K562 (cell line): ENCODE results near the gene MROH8. TPM values are rescaled to one million over a fixed set of nuclear protein-coding genes. Genes with fewer than 3 reads are reported as not detected.

Source experiments
- ARID3A ChIP-seq: IDR thresholded peaks from 2 replicates; pipeline ENCODE4 v1.6.1; 2012; ENCODE audit warnings: low read depth, low read length, improper control_type of control experiment, borderline replicate concordance
- ATF3 ChIP-seq, 2 experiments: fragments of 450-650 bp in 1 of 2; sonication (generic) in 1 of 2; formaldehyde crosslinking in 1 of 2; IDR thresholded peaks in 1 of 2; conservative IDR thresholded peaks in 1 of 2; 2 replicates each; pipeline versions ENCODE4 v1.6.1 to v1.8.1; 2016 to 2023; ENCODE audit warnings: mild to moderate bottlenecking in 2 of 2, moderate library complexity in 2 of 2, inconsistent platforms in 1 of 2, missing genetic modification reagents in 1 of 2
- CEBPB ChIP-seq: fragments of 450-650 bp; IDR thresholded peaks from 2 replicates; pipeline ENCODE4 v1.6.1; 2016; ENCODE audit warnings: missing genetic modification characterization, missing compliant biosample characterization
- CEBPG ChIP-seq, 3 experiments: fragments of 200-800 bp in 1 of 3; sonication (Bioruptor generic) in 1 of 3; sonication (generic) in 1 of 3; formaldehyde crosslinking in 1 of 3; IDR thresholded peaks in 2 of 3; conservative IDR thresholded peaks in 1 of 3; 2 replicates each; pipeline versions ENCODE4 v1.6.1 to v1.8.0; 2016 to 2022; ENCODE audit warnings: missing compliant biosample characterization in 2 of 3, missing genetic modification characterization in 2 of 3, mild to moderate bottlenecking in 1 of 3, missing genetic modification reagents in 1 of 3
- CHCHD3 ChIP-seq: fragments of 250-450 bp; sonication (Bioruptor Pico); IDR thresholded peaks from 2 replicates; pipeline ENCODE4 v2.1.2; 2022; ENCODE audit warnings: mild to moderate bottlenecking
- GMEB1 ChIP-seq: fragments of 250-450 bp; sonication (Bioruptor Pico); IDR thresholded peaks from 2 replicates; pipeline ENCODE4 v1.4.0; 2020; ENCODE audit warnings: mild to moderate bottlenecking
- ILF3 ChIP-seq: fragments of 450-650 bp; IDR thresholded peaks from 2 replicates; pipeline ENCODE4 v1.6.1; 2018; ENCODE audit warnings: antibody characterized with exemption, mild to moderate bottlenecking, moderate library complexity, borderline replicate concordance
- ILK ChIP-seq: fragments of 450-650 bp; IDR thresholded peaks from 2 replicates; pipeline ENCODE4 v1.6.1; 2016; ENCODE audit warnings: missing genetic modification characterization, low read depth, mild to moderate bottlenecking, missing compliant biosample characterization, moderate library complexity, borderline replicate concordance
- POLR3A ChIP-seq: IDR thresholded peaks from 2 replicates; pipeline ENCODE4 v1.6.1; 2011; ENCODE audit warnings: borderline replicate concordance, mild to moderate bottlenecking, moderate library complexity; ENCODE audit not compliant: insufficient read length, insufficient read depth; ENCODE audit errors: extremely low read depth
- RAD21 ChIP-seq, 2 experiments: fragments of 250-450 bp in 1 of 2; fragments of 450-650 bp in 1 of 2; sonication (Bioruptor Pico) in 1 of 2; formaldehyde crosslinking in 1 of 2; IDR thresholded peaks in 1 of 2; conservative IDR thresholded peaks in 1 of 2; 2 replicates each; pipeline versions ENCODE4 v1.4.0 to v1.8.0; 2020 to 2022; ENCODE audit warnings: mild to moderate bottlenecking in 2 of 2, moderate library complexity in 1 of 2
- RFX7 ChIP-seq: fragments of 250-450 bp; sonication (Bioruptor Pico); IDR thresholded peaks from 2 replicates; pipeline ENCODE4 v1.5.1; 2021; ENCODE audit warnings: mild to moderate bottlenecking
- RNF2 ChIP-seq: sonication (generic); IDR thresholded peaks from 2 replicates; pipeline ENCODE4 v1.6.1; 2016
- SIRT6 ChIP-seq: IDR thresholded peaks from one replicate; pipeline ENCODE4 v1.6.1; 2012; ENCODE audit warnings: low read depth, mild to moderate bottlenecking, control low read depth, inconsistent platforms, low read length, moderate library complexity
- SPI1 ChIP-seq: IDR thresholded peaks from 2 replicates; pipeline ENCODE4 v1.6.1; 2011; ENCODE audit warnings: low read depth, low read length, control low read depth, borderline replicate concordance
- TFAP4 ChIP-seq: sonication (generic); formaldehyde crosslinking; IDR thresholded peaks from 2 replicates; pipeline ENCODE4 v1.8.0; 2022; ENCODE audit warnings: missing genetic modification reagents, mild to moderate bottlenecking, moderate library complexity, borderline replicate concordance
- XRCC4 ChIP-seq: IDR thresholded peaks from one replicate; pipeline ENCODE4 v1.6.1; 2011; ENCODE audit not compliant: insufficient read depth, insufficient read length; ENCODE audit errors: extremely low read depth
- ZNF140 ChIP-seq: fragments of 250-450 bp; sonication (Bioruptor Pico); IDR thresholded peaks from 2 replicates; pipeline ENCODE4 v1.8.0; 2021; ENCODE audit warnings: moderate library complexity, mild to moderate bottlenecking, inconsistent platforms
- ZNF76 ChIP-seq: fragments of 250-450 bp; sonication (Bioruptor Pico); IDR thresholded peaks from 2 replicates; pipeline ENCODE4 v1.4.0; 2020; ENCODE audit warnings: mild to moderate bottlenecking, moderate library complexity, borderline replicate concordance
- polyA plus RNA-seq, 8 experiments: library from polyadenylated mRNA; depleted of rRNA in 4 of 8; stranded (reverse) in 5 of 8; unstranded in 3 of 8; fragments of >200 nt; fragmentation: Nextera tagmentation in 2 of 8; fragmentation: Illumina TruSeq in 1 of 8; extraction: Ambion mirVana in 2 of 8; extraction: Trizol in 1 of 8; gene quantifications; 2 replicates each; pipeline versions ENCODE4 v1.2.1 to v1.2.3, GENCODE V29; 2011 to 2014; ENCODE audit warnings: inconsistent platforms in 1 of 8, missing spikeins in 1 of 8
- total RNA-seq, 7 experiments: library from RNA; depleted of rRNA in 6 of 7; stranded (reverse); fragments of >200 nt in 6 of 7; fragmentation: Illumina TruSeq in 2 of 7; extraction: Trizol in 2 of 7; gene quantifications; 2 replicates each; pipeline versions ENCODE4 v1.2.1 to v1.2.3, GENCODE V29; 2011 to 2021; ENCODE audit warnings: low replicate concordance in 1 of 7
- TF ChIP-seq, protein P1 (sequence below): fragments of 450-650 bp; formaldehyde crosslinking; IDR thresholded peaks from 2 replicates; pipeline ENCODE4 v1.4.0; 2020; ENCODE audit warnings: mild to moderate bottlenecking

The MROH8 gene
- total and polyA plus RNA-seq, 9 of the 15 experiments (the other 6 are each of a cell fraction or from before 2014, with no cell fraction given) = 0.21 to 1.5 (median 0.78) TPM

DNA sequence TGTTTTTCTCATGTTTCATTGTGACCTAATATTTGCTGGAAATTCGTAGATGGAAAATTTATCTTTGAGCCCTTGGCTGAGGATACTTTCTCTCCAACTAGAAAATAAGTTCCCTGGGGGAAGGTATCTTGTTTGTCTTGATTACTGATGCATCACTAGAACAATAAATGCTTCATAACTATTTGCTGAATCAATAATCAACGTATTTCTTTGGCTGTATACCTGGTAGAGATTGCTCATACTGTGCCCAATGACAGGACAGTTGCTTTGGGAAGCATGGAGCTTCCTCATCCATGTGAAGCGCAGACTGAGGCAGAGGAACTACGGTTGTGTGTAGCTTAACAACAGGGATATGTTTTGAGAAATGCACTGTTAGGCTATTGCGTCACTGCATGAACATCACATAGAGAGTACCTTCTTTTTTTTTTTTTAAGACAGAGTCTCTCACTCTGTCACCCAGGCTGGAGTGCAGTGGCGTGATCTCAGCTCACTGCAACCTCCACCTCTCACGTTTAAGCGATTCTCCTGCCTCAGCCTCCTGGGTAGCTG is 34.4 kb downstream of the MROH8 start (continued):
- TF ChIP-seq TFAP4 (CRISPR knock-in tag) (no peak), ILF3 (no peak), RAD21 (CRISPR knock-in tag; conservative IDR thresholded peaks at IDR 0.05 in 1 of 2, IDR thresholded peaks at IDR 0.05 in 1 of 2) (no peak), CEBPB (tag) (peak; percentile 80), XRCC4 (no peak), CHCHD3 (no peak), POLR3A (no peak), ARID3A (no peak), ATF3 (IDR thresholded peaks at IDR 0.05) (0 out of 2 replicates have a peak, but pooled peaks have one; percentile 29), ATF3 (CRISPR knock-in tag; conservative IDR thresholded peaks at IDR 0.05) (no peak), SPI1 (no peak), SIRT6 (no peak), RFX7 (no peak), ZNF76 (no peak), GMEB1 (no peak), ILK (no peak), ZNF140 (CRISPR knock-in tag) (no peak), RNF2 (no peak), CEBPG (CRISPR knock-in tag; IDR thresholded peaks at IDR 0.05) (no peak), CEBPG (tag; conservative IDR thresholded peaks at IDR 0.05 in 1 of 2, IDR thresholded peaks at IDR 0.05 in 1 of 2) (peak in 1 of 2 experiments; percentile 41; a peak in 1 of 4 replicates)
- TF ChIP-seq, protein P1, sequence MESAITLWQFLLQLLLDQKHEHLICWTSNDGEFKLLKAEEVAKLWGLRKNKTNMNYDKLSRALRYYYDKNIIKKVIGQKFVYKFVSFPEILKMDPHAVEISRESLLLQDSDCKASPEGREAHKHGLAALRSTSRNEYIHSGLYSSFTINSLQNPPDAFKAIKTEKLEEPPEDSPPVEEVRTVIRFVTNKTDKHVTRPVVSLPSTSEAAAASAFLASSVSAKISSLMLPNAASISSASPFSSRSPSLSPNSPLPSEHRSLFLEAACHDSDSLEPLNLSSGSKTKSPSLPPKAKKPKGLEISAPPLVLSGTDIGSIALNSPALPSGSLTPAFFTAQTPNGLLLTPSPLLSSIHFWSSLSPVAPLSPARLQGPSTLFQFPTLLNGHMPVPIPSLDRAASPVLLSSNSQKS (CRISPR knock-in tag) = no peak
